ENCODE results near the gene HRCT1. TPM values are rescaled to one million over a fixed set of nuclear protein-coding genes. Genes with fewer than 3 reads are reported as not detected.

HRCT1 gene
- polyA plus RNA-seq (2012; ENCODE audit: low read depth, missing spikeins), result not detected

DNA sequence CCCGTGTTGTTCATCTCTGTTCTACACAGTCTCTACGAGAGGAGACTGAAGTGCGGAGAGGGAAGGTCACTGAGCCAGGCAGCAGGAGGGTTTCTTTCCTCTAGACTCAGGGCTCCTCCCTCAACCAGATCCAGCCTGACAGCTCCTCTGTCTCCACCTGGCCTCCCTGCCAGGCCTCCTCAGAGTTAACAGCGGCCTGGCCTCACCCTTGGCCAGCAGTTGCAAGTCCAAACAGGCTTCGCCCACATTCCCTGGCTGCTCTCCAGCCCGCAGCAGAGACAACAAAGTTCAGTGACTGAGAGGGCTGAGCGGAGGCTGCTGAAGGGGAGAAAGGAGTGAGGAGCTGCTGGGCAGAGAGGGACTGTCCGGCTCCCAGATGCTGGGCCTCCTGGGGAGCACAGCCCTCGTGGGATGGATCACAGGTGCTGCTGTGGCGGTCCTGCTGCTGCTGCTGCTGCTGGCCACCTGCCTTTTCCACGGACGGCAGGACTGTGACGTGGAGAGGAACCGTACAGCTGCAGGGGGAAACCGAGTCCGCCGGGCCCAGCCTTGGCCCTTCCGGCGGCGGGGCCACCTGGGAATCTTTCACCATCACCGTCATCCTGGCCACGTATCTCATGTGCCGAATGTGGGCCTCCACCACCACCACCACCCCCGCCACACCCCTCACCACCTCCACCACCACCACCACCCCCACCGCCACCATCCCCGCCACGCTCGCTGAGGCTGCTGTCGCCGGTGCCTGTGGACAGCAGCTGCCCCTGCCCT lies at the start of gene HRCT1:
Gene HRCT1, plus strand, starts transcription at position 291 of the 768 bp plus-strand sequence. Its CDS starts 86 bp downstream, at position 377.
- FAIRE-seq (no peak), DNase-seq (ENCODE audit: insufficient read length, low spot score) (no peak)
- TF ChIP-seq POLR2A (IDR thresholded peaks at IDR 0.05; ENCODE audit: low read depth, low read length), result no peak
- TF ChIP-seq PAX5 (IDR thresholded peaks at IDR 0.05; ENCODE audit: insufficient read depth, low read length, severe bottlenecking), result no peak
- TF ChIP-seq POLR2AphosphoS5 (IDR thresholded peaks at IDR 0.05; ENCODE audit: low read depth, low read length), result no peak
- no peak for TF ChIP-seq POU2F2 (IDR thresholded peaks at IDR 0.05; ENCODE audit: low read depth, low read length)
- no peak for TF ChIP-seq SPI1 (IDR thresholded peaks at IDR 0.05; ENCODE audit: low read depth, low read length)
- TF ChIP-seq TAF1 (IDR thresholded peaks at IDR 0.05; ENCODE audit: low read depth, low read length), result no peak

DNA sequence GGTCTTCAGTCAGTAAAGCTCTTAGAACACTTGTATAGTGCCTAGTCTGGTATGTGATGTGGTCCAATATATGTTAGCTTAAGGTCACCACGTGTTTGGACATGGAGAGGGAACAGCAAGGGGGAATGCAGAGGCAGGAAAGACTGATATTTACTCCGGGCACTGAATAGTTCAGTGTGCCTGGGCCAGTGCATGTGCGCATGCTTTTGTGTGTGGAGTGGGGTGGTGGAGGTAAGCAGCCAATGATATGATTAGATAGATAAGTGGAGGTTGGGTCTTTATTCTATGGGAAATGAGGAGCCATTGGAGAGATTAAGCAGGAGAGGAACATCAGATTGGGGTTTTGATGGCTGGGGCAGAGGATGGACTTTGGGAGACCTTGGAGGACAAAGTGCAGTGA lies 49.8 kb upstream of the HRCT1 start:
- TF ChIP-seq POU2F2 (IDR thresholded peaks at IDR 0.05; ENCODE audit: low read depth, low read length), result no peak
- TF ChIP-seq PAX5 (IDR thresholded peaks at IDR 0.05; ENCODE audit: insufficient read depth, low read length, severe bottlenecking), result no peak
- TF ChIP-seq SPI1 (IDR thresholded peaks at IDR 0.05; ENCODE audit: low read depth, low read length), result no peak
- no peak for FAIRE-seq
- DNase-seq (ENCODE audit: insufficient read length, low spot score), result no peak

DNA sequence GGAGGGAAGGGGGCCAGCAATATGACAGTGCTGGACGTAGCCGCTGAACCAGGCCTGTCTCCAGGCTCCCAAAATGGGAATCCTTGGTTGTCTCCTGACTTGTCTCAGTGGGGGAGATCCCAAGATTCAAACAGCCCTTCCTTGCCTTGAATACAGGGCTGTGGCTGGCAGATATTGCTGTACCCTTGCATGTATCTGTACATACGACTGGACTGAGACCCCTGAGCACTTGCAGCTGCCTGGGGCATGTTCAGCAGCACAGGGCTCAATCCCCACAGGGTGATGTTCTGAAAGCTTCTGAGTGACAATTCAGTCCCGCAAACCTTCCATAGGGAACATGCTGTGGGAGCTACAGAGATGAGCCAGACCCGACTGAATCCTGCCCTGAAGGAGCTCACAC lies 49.1 kb upstream of the HRCT1 start:
- FAIRE-seq (no peak), DNase-seq (ENCODE audit: insufficient read length, low spot score) (no peak)
- TF ChIP-seq SPI1 (IDR thresholded peaks at IDR 0.05; ENCODE audit: low read depth, low read length) (no peak), POU2F2 (IDR thresholded peaks at IDR 0.05; ENCODE audit: low read depth, low read length) (no peak), TAF1 (IDR thresholded peaks at IDR 0.05; ENCODE audit: low read depth, low read length) (no peak), POLR2A (IDR thresholded peaks at IDR 0.05; ENCODE audit: low read depth, low read length) (no peak), PAX5 (IDR thresholded peaks at IDR 0.05; ENCODE audit: insufficient read depth, low read length, severe bottlenecking) (no peak), POLR2AphosphoS5 (IDR thresholded peaks at IDR 0.05; ENCODE audit: low read depth, low read length) (no peak)

DNA sequence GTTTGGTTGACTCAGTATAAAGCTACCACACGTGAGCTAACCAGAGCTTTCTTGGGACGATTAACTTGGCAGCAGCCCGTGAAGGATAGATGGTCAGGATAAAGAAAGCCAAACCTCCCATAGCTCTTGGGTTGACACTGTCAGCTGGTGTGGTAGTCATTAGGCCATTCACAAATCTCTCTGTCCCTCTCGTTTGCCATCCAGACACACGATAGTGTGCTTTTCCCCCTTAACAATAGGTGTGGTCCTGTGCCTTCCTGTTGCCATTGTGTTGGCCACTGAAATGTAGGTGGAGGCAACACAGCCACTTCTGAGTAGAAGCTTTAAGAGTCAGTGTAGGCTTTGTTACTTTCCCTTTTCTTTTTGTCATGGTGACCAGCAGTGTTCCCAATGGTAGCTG lies 47.5 kb upstream of the HRCT1 start:
- FAIRE-seq, result no peak
- TF ChIP-seq PAX5 (IDR thresholded peaks at IDR 0.05; ENCODE audit: insufficient read depth, low read length, severe bottlenecking) (no peak), SPI1 (IDR thresholded peaks at IDR 0.05; ENCODE audit: low read depth, low read length) (no peak), POLR2AphosphoS5 (IDR thresholded peaks at IDR 0.05; ENCODE audit: low read depth, low read length) (no peak), POU2F2 (IDR thresholded peaks at IDR 0.05; ENCODE audit: low read depth, low read length) (no peak), TAF1 (IDR thresholded peaks at IDR 0.05; ENCODE audit: low read depth, low read length) (no peak)
- DNase-seq (ENCODE audit: insufficient read length, low spot score), result no peak

DNA sequence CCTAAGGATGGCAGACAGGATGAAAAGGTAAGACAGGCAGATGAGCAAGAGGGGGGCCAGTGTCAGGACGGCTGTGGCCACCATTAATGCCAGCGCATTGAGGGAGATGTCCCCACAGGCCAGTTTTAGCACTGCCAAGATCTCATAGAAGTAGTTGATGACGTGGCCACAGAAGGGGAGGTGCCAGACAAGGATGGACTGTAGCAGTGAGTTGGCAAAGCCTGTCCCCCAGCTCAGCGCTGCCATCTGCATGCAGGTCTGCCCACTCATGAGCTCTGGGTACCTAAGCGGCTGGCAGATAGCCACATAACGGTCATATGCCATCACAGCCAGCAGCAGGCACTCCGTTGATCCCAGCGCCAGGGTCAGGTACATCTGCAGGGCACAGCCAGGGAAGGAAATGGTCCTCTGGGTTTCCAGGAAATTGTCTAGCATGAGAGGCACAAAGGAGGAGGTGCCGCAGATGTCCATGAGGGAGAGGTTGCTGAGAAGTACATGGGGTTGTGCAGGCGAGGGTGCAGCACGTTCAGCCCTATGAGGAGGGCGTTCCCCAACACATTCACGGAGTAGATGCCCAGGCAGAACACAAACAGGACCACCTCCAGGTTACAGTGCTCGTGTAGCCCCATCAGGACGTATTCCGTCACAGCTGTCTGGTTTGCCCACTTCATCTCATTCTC lies 46.6 kb upstream of the HRCT1 start:
- TF ChIP-seq PAX5 (IDR thresholded peaks at IDR 0.05; ENCODE audit: insufficient read depth, low read length, severe bottlenecking) (no peak), SPI1 (IDR thresholded peaks at IDR 0.05; ENCODE audit: low read depth, low read length) (no peak), POLR2A (IDR thresholded peaks at IDR 0.05; ENCODE audit: low read depth, low read length) (no peak), TAF1 (IDR thresholded peaks at IDR 0.05; ENCODE audit: low read depth, low read length) (no peak), POU2F2 (IDR thresholded peaks at IDR 0.05; ENCODE audit: low read depth, low read length) (no peak), POLR2AphosphoS5 (IDR thresholded peaks at IDR 0.05; ENCODE audit: low read depth, low read length) (no peak)
- no peak for DNase-seq (ENCODE audit: insufficient read length, low spot score)
- no peak for FAIRE-seq

DNA sequence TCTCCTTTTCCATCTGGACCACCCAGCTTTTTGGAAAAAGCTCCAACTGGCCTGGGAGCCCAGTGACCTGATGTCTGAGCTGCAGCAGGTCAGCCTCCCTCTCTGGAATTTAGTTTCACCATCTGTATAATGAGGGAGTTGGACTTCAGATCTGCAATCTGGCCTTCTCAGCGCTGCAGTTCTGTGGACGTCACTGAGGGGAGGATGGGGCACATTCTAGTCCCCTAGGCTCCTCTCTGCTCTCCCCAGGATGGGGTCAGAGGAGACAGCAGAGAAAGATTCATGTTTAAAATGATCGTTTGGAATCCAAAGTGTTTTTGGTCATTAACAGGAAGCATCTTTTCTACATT lies 46.0 kb upstream of the HRCT1 start:
- FAIRE-seq, result no peak
- DNase-seq (ENCODE audit: insufficient read length, low spot score), result no peak
- no peak for TF ChIP-seq TAF1 (IDR thresholded peaks at IDR 0.05; ENCODE audit: low read depth, low read length)
- no peak for TF ChIP-seq POLR2AphosphoS5 (IDR thresholded peaks at IDR 0.05; ENCODE audit: low read depth, low read length)
- no peak for TF ChIP-seq POU2F2 (IDR thresholded peaks at IDR 0.05; ENCODE audit: low read depth, low read length)
- TF ChIP-seq POLR2A (IDR thresholded peaks at IDR 0.05; ENCODE audit: low read depth, low read length), result no peak
- TF ChIP-seq SPI1 (IDR thresholded peaks at IDR 0.05; ENCODE audit: low read depth, low read length), result no peak
- TF ChIP-seq PAX5 (IDR thresholded peaks at IDR 0.05; ENCODE audit: insufficient read depth, low read length, severe bottlenecking), result no peak

DNA sequence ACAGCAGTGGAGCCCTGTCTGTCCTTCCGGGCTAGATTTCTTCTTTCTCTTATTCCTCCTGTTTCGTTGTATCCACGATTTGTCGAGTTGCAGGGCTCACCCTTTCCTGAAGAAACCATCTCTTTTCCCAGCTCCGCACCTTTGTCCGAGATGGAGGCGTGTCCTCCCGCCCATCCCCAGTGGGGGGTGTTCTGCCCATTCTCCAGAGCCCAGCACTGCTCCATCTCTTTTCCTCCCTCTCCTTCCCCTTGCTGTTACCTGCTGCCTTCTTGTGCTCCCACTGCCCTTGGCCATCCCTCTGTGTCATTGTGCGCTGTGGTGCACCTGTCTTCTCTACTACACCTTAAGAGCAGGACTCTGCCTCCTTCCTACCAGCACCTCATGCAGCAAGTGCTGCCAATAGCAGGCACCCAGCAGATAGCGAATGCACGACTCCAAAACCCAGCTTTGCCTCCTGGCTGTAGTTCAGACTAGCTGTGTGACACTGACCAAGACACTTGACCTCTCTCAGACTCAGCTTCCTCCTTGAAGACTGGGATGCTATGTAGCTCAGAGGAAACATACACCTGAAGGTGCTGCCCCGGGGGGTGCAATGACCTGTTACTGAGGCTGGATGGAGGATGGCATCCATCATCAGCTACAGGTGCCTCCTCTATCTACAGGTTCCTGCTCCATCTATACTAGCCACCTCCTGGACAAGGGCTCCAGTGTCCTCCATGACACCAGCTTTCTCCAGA lies 44.7 kb upstream of the HRCT1 start:
- FAIRE-seq, result no peak
- TF ChIP-seq TAF1 (IDR thresholded peaks at IDR 0.05; ENCODE audit: low read depth, low read length) (no peak), PAX5 (IDR thresholded peaks at IDR 0.05; ENCODE audit: insufficient read depth, low read length, severe bottlenecking) (no peak), SPI1 (IDR thresholded peaks at IDR 0.05; ENCODE audit: low read depth, low read length) (no peak), POU2F2 (IDR thresholded peaks at IDR 0.05; ENCODE audit: low read depth, low read length) (no peak), POLR2A (IDR thresholded peaks at IDR 0.05; ENCODE audit: low read depth, low read length) (no peak), POLR2AphosphoS5 (IDR thresholded peaks at IDR 0.05; ENCODE audit: low read depth, low read length) (no peak)
- no peak for DNase-seq (ENCODE audit: insufficient read length, low spot score)

DNA sequence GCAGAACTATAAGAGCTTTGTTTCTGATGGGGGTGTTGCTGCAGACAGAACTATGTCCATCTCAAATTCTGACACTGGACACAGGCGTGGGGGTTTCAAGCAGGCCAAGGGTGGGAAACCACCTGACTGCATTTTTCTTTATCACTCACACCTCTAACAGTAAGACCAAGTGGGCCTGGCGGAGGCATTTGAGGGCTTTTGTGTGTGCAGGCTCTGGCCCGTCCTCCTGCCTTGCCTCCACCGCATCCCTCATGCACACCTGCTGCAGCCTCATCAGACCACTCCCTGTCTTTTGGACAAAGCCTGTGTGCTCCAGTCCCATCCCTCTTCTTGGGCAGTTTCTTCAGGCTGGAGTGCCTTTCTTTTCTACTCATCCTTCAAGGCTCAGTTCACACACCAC lies 43.7 kb upstream of the HRCT1 start:
- FAIRE-seq (no peak), DNase-seq (ENCODE audit: insufficient read length, low spot score) (no peak)
- TF ChIP-seq PAX5 (IDR thresholded peaks at IDR 0.05; ENCODE audit: insufficient read depth, low read length, severe bottlenecking), result no peak
- no peak for TF ChIP-seq SPI1 (IDR thresholded peaks at IDR 0.05; ENCODE audit: low read depth, low read length)
- TF ChIP-seq TAF1 (IDR thresholded peaks at IDR 0.05; ENCODE audit: low read depth, low read length), result no peak
- no peak for TF ChIP-seq POU2F2 (IDR thresholded peaks at IDR 0.05; ENCODE audit: low read depth, low read length)
- TF ChIP-seq POLR2A (IDR thresholded peaks at IDR 0.05; ENCODE audit: low read depth, low read length), result no peak
- TF ChIP-seq POLR2AphosphoS5 (IDR thresholded peaks at IDR 0.05; ENCODE audit: low read depth, low read length), result no peak

DNA sequence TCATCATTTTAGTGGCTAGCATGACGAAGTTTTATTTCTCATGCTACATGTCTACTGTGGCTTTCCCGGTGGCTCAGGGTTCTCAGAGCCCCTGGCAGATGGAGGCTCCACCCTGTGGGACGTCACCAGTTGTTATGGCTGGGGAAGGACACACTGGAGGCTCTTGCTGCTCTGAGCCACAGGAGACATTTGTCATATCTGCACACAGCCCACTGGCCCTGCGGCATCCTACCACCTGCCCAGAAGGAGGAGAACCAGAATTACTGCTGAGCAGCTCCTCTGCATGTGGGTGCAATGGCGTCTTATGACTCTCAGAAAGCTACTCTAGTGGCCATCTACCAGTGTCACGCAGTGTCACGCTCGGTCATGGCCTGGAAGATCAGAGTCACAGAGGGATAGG lies 42.4 kb upstream of the HRCT1 start:
- FAIRE-seq, result no peak
- TF ChIP-seq POU2F2 (IDR thresholded peaks at IDR 0.05; ENCODE audit: low read depth, low read length) (no peak), SPI1 (IDR thresholded peaks at IDR 0.05; ENCODE audit: low read depth, low read length) (no peak), PAX5 (IDR thresholded peaks at IDR 0.05; ENCODE audit: insufficient read depth, low read length, severe bottlenecking) (no peak), POLR2AphosphoS5 (IDR thresholded peaks at IDR 0.05; ENCODE audit: low read depth, low read length) (no peak), POLR2A (IDR thresholded peaks at IDR 0.05; ENCODE audit: low read depth, low read length) (no peak), TAF1 (IDR thresholded peaks at IDR 0.05; ENCODE audit: low read depth, low read length) (no peak)
- no peak for DNase-seq (ENCODE audit: insufficient read length, low spot score)

All from GM12891 (cell line).